Endodermal cell (in vitro differentiated cells): ENCODE results near the gene ATOX1. TPM values are rescaled to one million over a fixed set of nuclear protein-coding genes. Genes with fewer than 3 reads are reported as not detected.

Experiments
- DNase-seq: peaks from one replicate; pipeline ENCODE4 v3.0.0-alpha.2; 2017
- H3K27ac ChIP-seq: 2 replicates; pipeline ENCODE4 v1.5.1; 2013; ENCODE audit warnings: mild to moderate bottlenecking, low read depth, low read length, moderate library complexity
- H3K27me3 ChIP-seq: 2 replicates; pipeline ENCODE4 v1.6.1; 2013; ENCODE audit warnings: mild to moderate bottlenecking, low read length, moderate library complexity; ENCODE audit not compliant: insufficient read depth, control insufficient read depth, poor library complexity, severe bottlenecking
- H3K36me3 ChIP-seq: 2 replicates; pipeline ENCODE4 v1.7.0; 2013; ENCODE audit warnings: mild to moderate bottlenecking, low read length, moderate library complexity; ENCODE audit not compliant: control insufficient read depth, insufficient read depth
- H3K4me1 ChIP-seq: one replicate; pipeline ENCODE4 v1.7.0; 2013; ENCODE audit warnings: low read length; ENCODE audit not compliant: control insufficient read depth, insufficient read depth
- H3K4me3 ChIP-seq: 2 replicates; pipeline ENCODE4 v1.5.1; 2013; ENCODE audit warnings: mild to moderate bottlenecking, low read length, moderate library complexity
- H3K9ac ChIP-seq: 2 replicates; pipeline ENCODE4 v1.6.1; 2013; ENCODE audit warnings: mild to moderate bottlenecking, low read length, moderate library complexity; ENCODE audit not compliant: poor library complexity, severe bottlenecking; ENCODE audit errors: extremely low read depth
- H3K9me3 ChIP-seq: 2 replicates; pipeline ENCODE4 v1.6.1; 2013; ENCODE audit warnings: mild to moderate bottlenecking, low read length, moderate library complexity; ENCODE audit not compliant: control insufficient read depth
- H3K27ac Mint-ChIP-seq: 2 replicates; pipeline ENCODE4 v1.8.0; 2020; ENCODE audit warnings: mixed read lengths
- H3K27me3 Mint-ChIP-seq: 2 replicates; pipeline ENCODE4 v1.8.0; 2021; ENCODE audit warnings: mild to moderate bottlenecking, mixed read lengths; ENCODE audit not compliant: insufficient read depth
- H3K36me3 Mint-ChIP-seq: 2 replicates; pipeline ENCODE4 v1.8.0; 2020; ENCODE audit warnings: low read depth, mixed read lengths
- H3K4me1 Mint-ChIP-seq: 2 replicates; pipeline ENCODE4 v1.8.0; 2020; ENCODE audit warnings: mixed read lengths
- H3K4me3 Mint-ChIP-seq: 2 replicates; pipeline ENCODE4 v1.8.0; 2020; ENCODE audit warnings: mild to moderate bottlenecking, moderate library complexity, mixed read lengths
- H3K9me3 Mint-ChIP-seq: 2 replicates; pipeline ENCODE4 v1.8.0; 2020; ENCODE audit warnings: mild to moderate bottlenecking, mixed read lengths
- CTCF ChIP-seq: fragments of 200-600 bp; sonication (generic); conservative IDR thresholded peaks from 2 replicates; pipeline ENCODE4 v1.5.0; 2021; ENCODE audit warnings: antibody characterized with exemption, mild to moderate bottlenecking
- WGBS, 2 experiments: methylation state at CpG; one replicate each; pipeline versions ENCODE4 v1.1.5 to v1.1.7; 2013; ENCODE audit warnings: missing lambda C conversion rate in 2 of 2, mixed read lengths in 1 of 2; ENCODE audit not compliant: insufficient coverage in 1 of 2, insufficient read length in 1 of 2; 5-methylcytosine and 5-hydroxymethylcytosine counted together
- total RNA-seq, 2 donors: library from RNA; stranded (reverse); fragmentation: NEBNext Ultra II Directional in 1 of 2; extraction: Animal tissue kit (Norgen Biotek cat#: 25700) in 1 of 2; gene quantifications; 2 replicates in 1 of 2; 3 replicates in 1 of 2; pipeline ENCODE4 v1.2.1, GENCODE V29; 2021

ATOX1 gene
- total RNA-seq, 2 donors from 2014 or later: 105 to 129 TPM

- Histone ChIP-seq H3K27me3 (no peaks in the 10 kb centered on the region), H3K4me1 (no peaks in the 10 kb centered on the region), H3K27ac (no peak overlapping the region), H3K9ac (no peak overlapping the region), H3K9me3 (peaks cover 4% of the 10 kb centered on the region), H3K36me3 (no peaks in the 10 kb centered on the region), H3K4me3 (no peak overlapping the region)
- peaks cover 3% of the 10 kb centered on the region for H3K36me3 Mint-ChIP-seq
- no peak for DNase-seq
- H3K4me3 Mint-ChIP-seq: no peak overlapping the region
- no peak for TF ChIP-seq CTCF
- peaks cover 14% of the 10 kb centered on the region for H3K9me3 Mint-ChIP-seq
- H3K27me3 Mint-ChIP-seq: no peaks in the 10 kb centered on the region
- 60 to 91% methylated on average over 1 to 2 of the region's 2 CpGs for WGBS, 2 experiments
- peaks cover 9% of the 10 kb centered on the region for H3K4me1 Mint-ChIP-seq
- H3K27ac Mint-ChIP-seq: no peak overlapping the region
These were observed 34.1 kb downstream of the ATOX1 start for GRCh38 chr5:151724360-151724759.

GRCh38 chr5:151722546-151722945, 35.9 kb downstream of the ATOX1 start:
- H3K9me3 Mint-ChIP-seq: no peaks in the 10 kb centered on the region
- TF ChIP-seq CTCF: no peak
- H3K27ac Mint-ChIP-seq: no peak overlapping the region
- no peaks in the 10 kb centered on the region for H3K9me3 ChIP-seq
- H3K36me3 Mint-ChIP-seq: no peaks in the 10 kb centered on the region
- no peak overlapping the region for H3K27ac ChIP-seq
- H3K4me1 ChIP-seq: no peaks in the 10 kb centered on the region
- peaks cover 9% of the 10 kb centered on the region for H3K4me1 Mint-ChIP-seq
- no peak overlapping the region for H3K4me3 Mint-ChIP-seq
- no peaks in the 10 kb centered on the region for H3K27me3 ChIP-seq
- H3K36me3 ChIP-seq: no peaks in the 10 kb centered on the region
- no peak for DNase-seq
- no peak overlapping the region for H3K4me3 ChIP-seq
- no peak overlapping the region for H3K9ac ChIP-seq
- no peaks in the 10 kb centered on the region for H3K27me3 Mint-ChIP-seq

- Histone ChIP-seq H3K27ac (no peak overlapping the region), H3K27me3 (no peaks in the 10 kb centered on the region), H3K9me3 (no peaks in the 10 kb centered on the region), H3K9ac (no peak overlapping the region), H3K36me3 (no peaks in the 10 kb centered on the region), H3K4me3 (no peak overlapping the region), H3K4me1 (no peaks in the 10 kb centered on the region)
- H3K27ac Mint-ChIP-seq: no peak overlapping the region
- H3K9me3 Mint-ChIP-seq: no peaks in the 10 kb centered on the region
- no peaks in the 10 kb centered on the region for H3K27me3 Mint-ChIP-seq
- no peak overlapping the region for H3K4me3 Mint-ChIP-seq
- peaks cover 9% of the 10 kb centered on the region for H3K4me1 Mint-ChIP-seq
- DNase-seq: no peak
- no peaks in the 10 kb centered on the region for H3K36me3 Mint-ChIP-seq
- no peak for TF ChIP-seq CTCF
These were observed 36.5 kb downstream of the ATOX1 start for GRCh38 chr5:151721812-151722391.
